Umbilical cord (tissue), 2 donors: ENCODE measurements around the gene ESRP2. TPM values are rescaled to one million over a fixed set of nuclear protein-coding genes. Genes with fewer than 3 reads are reported as not detected.
A peak's percentile ranks its signal among the peaks of the same experiment; 100 is the strongest.

Experiments used
- DNase-seq: peaks from one replicate; pipeline ENCODE4 v3.0.0-alpha.2; 2015; ENCODE audit warnings: low spot score
- total RNA-seq: library from RNA; depleted of rRNA; stranded (reverse); fragments of >200 nt; gene quantifications from one replicate; pipeline ENCODE4 v1.2.3, GENCODE V29; 2014; ENCODE audit warnings: low replicate concordance; ENCODE audit not compliant: insufficient read depth

Gene ESRP2
- total RNA-seq: 1.9 TPM

DNA sequence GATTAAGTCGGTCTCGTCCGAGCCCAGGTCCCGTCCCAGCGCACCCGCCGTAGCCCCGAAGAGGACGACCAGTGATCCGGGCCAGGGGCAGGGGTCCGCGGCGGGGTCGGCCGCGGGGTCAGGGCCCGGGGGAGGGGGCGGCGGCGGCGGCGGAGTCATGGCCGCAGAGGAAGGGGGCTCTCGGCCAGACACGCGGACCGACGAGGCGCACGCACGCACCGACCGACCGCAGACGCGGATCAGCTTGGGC lies at the start of gene ESRP2:
Gene ESRP2 (minus strand): TSS at position 241 of the 250 bp plus-strand sequence. CDS start 82 bp downstream, at position 159.
- DNase-seq: no peak

DNA sequence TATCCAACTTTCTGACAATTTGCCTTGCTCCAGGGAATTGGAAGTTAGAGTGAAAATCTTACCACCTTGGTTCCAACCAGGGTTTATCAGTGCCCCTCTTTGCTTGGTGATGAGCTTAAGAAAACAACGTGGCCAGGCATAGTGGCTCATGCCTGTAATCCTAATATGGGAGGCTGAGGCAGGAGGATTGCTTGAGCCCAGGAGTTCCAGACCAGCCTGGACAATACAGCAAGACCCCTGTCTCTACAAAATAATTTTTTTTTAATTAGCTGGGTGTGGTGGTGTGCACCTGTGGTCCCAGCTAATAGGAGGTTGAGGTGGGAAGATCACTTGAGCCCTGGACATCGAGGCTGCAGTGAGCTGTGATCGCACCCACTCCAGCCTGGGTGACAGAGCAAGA lies 49.8 kb upstream of the ESRP2 start:
- DNase-seq: no peak

- no peak for DNase-seq
These were observed 48.9 kb upstream of the ESRP2 start for GRCh38 chr16:68284847-68285246.

GRCh38 chr16:68283801-68284598 lies 48.1 kb upstream of the ESRP2 start:
- DNase-seq: no peak

DNA sequence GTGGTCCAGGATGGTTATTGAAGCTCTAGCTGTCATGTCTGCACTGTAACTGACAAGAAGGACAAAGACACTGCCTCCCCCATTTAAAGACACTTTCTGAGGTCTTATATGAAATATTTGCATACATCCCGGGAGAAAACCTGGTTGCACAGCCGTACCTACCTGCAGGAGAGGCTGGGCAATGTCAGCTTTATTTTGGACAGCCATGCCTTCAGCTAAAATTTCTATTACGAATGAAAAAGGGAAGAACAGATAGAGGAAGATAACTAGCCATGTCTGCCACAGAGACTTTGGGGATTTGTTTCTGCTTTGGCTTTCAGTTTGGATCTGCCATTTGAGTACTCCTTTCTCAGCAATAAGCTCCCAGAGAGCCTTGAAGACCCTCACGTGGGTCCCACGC lies 47.4 kb upstream of the ESRP2 start:
- no peak for DNase-seq

GRCh38 chr16:68282064-68282452 lies 46.1 kb upstream of the ESRP2 start:
- DNase-seq: no peak

GRCh38 chr16:68281368-68282063 lies 45.6 kb upstream of the ESRP2 start:
- DNase-seq: peak; percentile 31

- no peak for DNase-seq
These were observed 44.0 kb upstream of the ESRP2 start for GRCh38 chr16:68279726-68280558.

- DNase-seq: peak; percentile 32
These were observed 40.3 kb upstream of the ESRP2 start for GRCh38 chr16:68276223-68276622.

DNA sequence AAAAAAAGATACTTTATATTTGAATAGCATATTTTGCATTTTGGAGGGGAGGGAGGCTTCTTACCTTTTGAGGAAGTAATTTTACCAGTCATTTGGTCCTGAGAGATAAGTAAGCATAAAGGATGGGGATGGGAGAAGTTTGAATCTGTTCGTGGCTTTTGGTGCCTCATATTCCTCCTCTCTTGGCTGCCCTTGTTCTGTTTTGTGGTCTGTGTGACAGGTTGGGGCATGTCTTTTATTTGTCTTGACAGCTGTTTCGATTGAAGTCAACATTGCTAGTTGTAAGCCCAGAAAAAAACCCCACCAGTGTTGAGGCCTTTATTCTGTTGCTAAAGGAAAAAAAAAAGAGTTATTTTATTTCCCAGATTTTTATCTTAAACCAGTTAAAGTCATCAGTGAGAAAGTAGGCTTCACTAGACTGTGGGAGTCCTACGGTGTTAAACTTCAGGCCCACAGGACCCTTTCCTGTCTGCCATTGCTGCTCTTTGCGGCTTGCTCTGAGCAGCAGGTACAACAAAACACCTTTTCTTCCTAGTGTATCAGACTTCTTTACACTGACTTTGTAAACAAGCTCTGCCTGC lies 39.8 kb upstream of the ESRP2 start:
- no peak for DNase-seq

DNA sequence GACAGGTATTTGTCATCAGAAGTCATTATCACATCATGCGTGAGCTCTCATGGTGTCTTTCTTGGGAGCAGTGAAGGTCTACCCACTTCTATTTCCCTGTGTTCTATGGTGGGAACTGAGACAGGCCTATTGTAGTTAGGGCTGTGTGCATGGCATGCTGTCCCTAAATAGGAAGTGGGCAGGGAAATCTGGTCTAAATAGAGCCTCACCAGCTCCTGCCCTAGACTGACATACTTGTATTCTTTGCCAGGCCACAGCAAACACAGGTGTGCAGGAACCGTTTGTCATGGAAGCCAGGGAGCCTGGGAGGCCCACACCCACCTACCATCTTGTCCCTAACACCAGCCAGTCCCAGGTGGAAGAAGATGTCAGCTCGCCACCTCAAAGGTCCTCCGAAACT lies 38.5 kb upstream of the ESRP2 start:
- no peak for DNase-seq

DNA sequence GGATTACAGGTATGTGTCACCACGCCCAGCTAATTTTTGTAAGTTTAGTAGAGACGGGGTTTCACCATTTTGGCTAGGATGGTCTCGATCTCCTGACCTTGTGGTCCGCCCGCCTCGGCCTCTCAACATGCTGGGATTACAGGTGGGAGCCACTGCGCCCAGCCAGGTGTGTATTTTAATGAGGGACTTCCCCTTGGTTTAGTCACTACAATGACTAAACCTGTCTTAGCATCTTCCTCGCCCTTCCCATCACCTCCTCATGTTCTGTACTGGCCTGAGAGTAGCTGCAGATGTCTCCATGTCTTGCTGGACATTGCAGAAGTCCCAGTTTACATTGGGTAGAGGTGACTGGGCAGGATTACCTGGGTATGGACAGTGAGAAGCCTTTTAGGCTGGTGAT lies 38.0 kb upstream of the ESRP2 start:
- no peak for DNase-seq

DNA sequence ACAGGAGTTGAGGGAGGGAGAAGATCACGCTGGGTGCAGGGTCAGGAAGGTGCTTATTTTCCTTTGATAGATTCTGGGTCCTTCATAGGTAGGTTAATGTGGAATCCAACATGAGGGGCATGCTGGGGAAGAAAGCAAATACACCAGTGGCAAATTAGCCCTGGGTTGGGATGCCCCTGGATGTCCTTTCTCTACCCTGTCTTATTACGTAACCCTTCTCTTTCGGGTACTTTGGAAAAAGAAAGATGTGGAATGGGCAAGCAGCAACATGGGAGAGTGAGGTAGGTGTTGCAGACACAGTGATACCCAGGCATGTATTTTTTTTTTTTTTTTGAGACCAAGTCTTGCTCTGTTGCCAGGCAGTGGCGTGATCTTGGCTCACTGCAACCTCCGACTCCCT lies 37.5 kb upstream of the ESRP2 start:
- no peak for DNase-seq

GRCh38 chr16:68272507-68273209 lies 36.7 kb upstream of the ESRP2 start:
- DNase-seq: no peak

GRCh38 chr16:68270353-68270752 lies 34.4 kb upstream of the ESRP2 start:
- no peak for DNase-seq

DNA sequence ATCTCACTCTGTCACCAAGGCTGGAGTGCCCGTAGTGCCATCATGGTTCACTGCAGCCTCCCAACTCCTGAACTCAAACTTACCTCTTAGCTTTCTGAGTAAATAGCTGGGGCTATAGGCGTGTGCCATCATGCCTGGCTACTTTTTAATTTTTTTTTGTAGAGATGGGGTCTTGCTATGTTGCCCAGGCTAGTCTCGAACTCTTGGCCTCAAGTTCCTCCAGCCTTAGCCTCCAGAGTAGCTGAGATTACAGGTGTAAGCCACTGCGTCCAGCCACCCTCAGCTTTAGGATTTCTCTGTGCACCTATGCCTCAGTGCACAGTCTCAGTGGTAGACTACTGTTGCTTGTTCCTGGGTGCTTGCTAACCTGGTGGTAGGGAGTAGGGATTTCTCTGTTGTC lies 33.9 kb upstream of the ESRP2 start:
- DNase-seq: no peak

DNA sequence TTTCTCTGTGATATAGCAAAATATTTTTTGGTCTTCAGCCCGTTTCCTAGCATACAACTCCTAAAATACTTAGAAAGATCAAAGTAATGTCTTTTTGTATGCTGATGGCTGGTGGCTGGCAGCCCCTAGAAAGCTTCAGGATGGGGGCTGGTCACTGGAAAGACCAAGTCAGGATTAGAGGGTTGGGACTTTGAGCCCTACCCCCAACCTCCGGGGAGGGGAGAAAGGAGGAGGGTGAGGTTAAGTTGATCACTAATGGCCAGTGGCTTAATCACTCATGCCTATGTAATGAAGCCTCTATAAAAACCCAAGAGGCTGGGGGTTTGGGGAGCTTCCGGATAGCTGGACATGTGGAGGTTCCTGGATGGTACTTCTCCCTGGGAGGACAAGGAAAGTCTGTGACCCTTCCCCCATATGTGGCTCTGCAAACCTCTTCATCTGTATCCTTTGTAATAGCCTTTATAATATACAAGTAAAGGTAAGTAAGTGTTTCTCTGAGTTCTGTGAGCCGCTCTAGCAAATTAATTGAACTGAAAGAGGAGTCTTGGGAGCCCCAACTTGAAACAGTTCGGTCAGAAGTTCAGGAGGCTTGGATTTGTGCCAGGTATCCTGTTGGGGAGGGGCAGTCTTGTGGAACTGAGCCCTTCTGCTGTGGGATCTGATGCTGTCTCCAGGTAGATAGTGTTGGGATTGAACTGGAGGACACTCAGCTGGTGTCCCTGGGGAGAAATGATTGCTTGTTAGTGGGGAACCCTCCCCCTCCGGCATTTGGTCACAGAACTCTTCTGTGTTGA lies 31.9 kb upstream of the ESRP2 start:
- no peak for DNase-seq

DNA sequence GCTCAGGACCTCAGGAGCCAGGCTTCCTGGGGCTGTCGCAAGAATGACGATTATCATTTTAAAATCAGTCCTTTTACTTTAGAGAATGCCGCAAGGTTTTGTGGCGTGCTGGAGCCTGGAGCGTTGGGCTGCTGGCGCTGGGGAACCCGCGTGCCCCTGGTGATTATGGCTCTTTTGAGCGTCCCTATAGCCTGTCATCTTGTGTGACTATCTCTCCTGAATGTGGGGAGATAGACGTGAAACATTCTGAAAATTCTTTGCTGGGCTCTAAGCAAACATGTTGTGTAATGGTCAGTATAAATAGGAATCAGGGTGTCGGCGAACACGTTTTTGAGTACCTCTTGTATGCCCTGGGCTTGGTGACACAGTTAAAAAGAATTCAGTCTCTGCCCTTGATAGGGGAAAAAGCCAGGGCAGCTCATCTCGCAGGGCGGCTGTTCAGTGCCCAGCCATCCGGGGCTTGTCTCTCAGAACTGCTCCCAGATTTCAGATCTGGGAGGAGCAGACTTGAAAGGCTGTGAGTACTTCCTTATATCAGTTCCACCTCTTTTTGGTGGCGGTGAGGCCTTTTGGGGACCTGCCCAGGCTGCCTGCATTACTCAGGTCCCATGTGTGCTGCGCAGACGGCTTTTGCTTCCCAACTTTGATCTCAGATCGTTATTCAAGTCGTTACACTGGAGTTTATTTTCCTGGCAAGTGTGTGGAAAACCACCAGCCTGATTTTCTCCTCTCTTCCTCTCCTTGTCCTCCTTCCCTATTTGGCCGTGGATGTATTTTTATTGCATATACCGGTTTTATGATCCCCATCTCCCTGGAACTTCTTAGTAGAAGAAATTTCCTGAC lies 29.4 kb upstream of the ESRP2 start:
- peak; percentile 87 for DNase-seq

DNA sequence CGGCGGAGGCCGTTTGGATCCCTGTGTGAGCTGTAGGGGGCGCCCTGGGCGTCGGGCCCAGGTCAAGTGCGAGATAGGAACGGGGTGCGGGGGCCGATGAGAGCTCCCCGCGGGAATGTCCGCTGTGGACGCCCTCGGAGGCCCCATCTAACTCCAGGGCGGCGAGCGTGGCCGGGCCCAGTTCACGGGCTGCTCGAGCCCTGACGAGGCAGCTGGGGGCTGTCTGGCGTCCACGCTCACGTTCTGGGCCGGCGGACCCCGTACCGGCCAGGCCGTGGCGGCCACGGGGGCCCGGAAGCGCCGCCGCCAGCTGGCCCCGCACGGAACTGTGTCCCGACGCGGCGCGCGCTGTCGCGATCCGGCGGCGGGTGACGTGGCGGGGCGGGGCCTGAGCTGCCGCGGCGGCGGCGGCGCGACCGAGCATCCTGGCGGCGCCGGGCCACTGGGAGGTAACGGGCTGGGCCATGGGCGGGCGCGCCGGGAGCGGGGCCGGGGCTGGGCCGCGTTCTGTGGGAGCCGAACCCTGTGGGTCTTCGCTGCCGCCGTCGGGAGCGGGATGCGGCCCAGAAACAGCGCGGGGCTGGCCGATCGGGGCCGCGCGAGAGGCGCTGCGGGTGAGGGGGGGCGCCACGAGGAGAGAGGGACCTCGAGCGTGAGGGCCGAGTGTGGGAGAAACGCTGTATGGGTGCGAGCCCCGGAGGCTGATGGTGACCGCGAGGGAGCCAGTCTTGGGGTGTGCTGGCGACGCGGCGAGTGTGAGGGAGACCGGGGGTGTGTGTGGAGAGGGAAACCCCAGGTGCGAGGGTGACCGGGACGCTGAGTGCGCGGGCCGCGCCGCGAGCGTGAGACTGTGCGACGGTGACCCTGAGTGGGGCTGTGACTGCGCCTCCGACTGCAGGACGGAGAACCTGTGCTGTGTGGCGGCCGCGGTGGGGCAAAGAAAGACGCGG lies 28.5 kb upstream of the ESRP2 start, which contains the start of gene SLC7A6:
Gene SLC7A6 (plus strand): TSS at position 399 of the 950 bp plus-strand sequence. CDS start 10,201 bp downstream, outside the sequence.
- peak; percentile 64 for DNase-seq
